HL-60 (cell line): ENCODE measurements around the gene NUP35.

ENCODE experiments used
- CTCF ChIP-seq: IDR thresholded peaks from one replicate; pipeline ENCODE4 v1.5.1; 2011; ENCODE audit warnings: low read length, control low read depth, inconsistent platforms; ENCODE audit not compliant: insufficient read depth
- GABPA ChIP-seq: IDR thresholded peaks from 2 replicates; pipeline ENCODE4 v1.6.1; 2012; ENCODE audit warnings: low read depth
- POLR2AphosphoS5 ChIP-seq: IDR thresholded peaks from 2 replicates; pipeline ENCODE4 v1.6.1; 2012; ENCODE audit warnings: low read depth
- SPI1 ChIP-seq: IDR thresholded peaks from 2 replicates; pipeline ENCODE4 v1.6.1; 2012; ENCODE audit warnings: low read depth, mild to moderate bottlenecking, borderline replicate concordance
- TF ChIP-seq, protein P1 (sequence below): IDR thresholded peaks from 2 replicates; pipeline ENCODE4 v1.6.1; 2012; ENCODE audit warnings: low read depth; ENCODE audit not compliant: insufficient replicate concordance

- TF ChIP-seq CTCF (no peak), SPI1 (peak; percentile 82), POLR2AphosphoS5 (peak; percentile 42; the same call in 1 of the 2 replicates), GABPA (peak; percentile 92)
- TF ChIP-seq, protein P1, sequence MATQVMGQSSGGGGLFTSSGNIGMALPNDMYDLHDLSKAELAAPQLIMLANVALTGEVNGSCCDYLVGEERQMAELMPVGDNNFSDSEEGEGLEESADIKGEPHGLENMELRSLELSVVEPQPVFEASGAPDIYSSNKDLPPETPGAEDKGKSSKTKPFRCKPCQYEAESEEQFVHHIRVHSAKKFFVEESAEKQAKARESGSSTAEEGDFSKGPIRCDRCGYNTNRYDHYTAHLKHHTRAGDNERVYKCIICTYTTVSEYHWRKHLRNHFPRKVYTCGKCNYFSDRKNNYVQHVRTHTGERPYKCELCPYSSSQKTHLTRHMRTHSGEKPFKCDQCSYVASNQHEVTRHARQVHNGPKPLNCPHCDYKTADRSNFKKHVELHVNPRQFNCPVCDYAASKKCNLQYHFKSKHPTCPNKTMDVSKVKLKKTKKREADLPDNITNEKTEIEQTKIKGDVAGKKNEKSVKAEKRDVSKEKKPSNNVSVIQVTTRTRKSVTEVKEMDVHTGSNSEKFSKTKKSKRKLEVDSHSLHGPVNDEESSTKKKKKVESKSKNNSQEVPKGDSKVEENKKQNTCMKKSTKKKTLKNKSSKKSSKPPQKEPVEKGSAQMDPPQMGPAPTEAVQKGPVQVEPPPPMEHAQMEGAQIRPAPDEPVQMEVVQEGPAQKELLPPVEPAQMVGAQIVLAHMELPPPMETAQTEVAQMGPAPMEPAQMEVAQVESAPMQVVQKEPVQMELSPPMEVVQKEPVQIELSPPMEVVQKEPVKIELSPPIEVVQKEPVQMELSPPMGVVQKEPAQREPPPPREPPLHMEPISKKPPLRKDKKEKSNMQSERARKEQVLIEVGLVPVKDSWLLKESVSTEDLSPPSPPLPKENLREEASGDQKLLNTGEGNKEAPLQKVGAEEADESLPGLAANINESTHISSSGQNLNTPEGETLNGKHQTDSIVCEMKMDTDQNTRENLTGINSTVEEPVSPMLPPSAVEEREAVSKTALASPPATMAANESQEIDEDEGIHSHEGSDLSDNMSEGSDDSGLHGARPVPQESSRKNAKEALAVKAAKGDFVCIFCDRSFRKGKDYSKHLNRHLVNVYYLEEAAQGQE, result peak; percentile 31
Observed at GRCh38 chr2:183124222-183124956, at the start of gene NUP35.
